ENCODE measurements around the gene RUBCN. TPM values are rescaled to one million over a fixed set of nuclear protein-coding genes. Genes with fewer than 3 reads are reported as not detected.

RUBCN gene
- total and polyA plus RNA-seq, 2 of the 13 experiments (the other 11 are each of a cell fraction or from before 2014, with no cell fraction given), result 5.2 to 8.1 TPM

DNA sequence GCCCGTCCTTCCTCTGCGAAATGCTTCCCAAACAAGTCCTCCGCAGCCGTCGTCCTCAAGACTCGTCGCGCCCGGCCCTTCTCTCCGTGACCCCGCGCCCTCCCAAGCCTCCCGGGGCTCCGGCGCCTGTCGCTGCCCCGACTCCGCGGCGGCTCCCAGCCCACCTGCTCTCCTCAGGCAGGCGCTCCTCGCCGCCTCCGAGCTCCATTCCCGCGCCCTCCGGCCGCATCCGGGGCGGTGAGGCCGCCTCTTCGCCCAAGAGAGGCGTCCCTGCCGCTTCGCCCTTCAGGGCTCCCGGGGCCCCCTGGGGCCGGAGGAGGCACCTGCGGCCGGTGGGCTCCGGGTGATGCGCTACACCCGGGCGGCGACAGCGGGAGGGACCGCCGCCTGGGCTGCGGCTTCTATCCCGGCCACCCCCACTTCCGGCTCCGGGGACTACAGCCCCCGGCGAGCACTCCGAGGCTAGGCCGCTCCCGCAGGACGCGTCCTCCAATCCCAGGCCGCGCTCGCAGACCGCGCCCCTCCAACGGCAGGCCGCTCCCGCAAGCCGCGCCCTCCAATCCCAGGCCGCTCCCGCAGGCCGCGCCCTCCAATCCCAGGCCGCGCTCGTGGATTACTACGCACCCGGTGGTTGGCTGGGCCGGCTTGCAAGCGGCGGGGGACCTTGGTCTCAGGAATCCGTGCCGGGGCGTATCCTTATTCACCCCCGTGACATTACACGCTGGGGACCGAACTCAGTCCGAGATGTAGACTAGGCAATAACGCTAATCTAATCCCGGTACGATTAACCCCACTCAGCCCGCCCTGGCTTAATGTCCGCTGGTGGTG is at the start of gene RUBCN (continued):
- TF ChIP-seq, protein P1, sequence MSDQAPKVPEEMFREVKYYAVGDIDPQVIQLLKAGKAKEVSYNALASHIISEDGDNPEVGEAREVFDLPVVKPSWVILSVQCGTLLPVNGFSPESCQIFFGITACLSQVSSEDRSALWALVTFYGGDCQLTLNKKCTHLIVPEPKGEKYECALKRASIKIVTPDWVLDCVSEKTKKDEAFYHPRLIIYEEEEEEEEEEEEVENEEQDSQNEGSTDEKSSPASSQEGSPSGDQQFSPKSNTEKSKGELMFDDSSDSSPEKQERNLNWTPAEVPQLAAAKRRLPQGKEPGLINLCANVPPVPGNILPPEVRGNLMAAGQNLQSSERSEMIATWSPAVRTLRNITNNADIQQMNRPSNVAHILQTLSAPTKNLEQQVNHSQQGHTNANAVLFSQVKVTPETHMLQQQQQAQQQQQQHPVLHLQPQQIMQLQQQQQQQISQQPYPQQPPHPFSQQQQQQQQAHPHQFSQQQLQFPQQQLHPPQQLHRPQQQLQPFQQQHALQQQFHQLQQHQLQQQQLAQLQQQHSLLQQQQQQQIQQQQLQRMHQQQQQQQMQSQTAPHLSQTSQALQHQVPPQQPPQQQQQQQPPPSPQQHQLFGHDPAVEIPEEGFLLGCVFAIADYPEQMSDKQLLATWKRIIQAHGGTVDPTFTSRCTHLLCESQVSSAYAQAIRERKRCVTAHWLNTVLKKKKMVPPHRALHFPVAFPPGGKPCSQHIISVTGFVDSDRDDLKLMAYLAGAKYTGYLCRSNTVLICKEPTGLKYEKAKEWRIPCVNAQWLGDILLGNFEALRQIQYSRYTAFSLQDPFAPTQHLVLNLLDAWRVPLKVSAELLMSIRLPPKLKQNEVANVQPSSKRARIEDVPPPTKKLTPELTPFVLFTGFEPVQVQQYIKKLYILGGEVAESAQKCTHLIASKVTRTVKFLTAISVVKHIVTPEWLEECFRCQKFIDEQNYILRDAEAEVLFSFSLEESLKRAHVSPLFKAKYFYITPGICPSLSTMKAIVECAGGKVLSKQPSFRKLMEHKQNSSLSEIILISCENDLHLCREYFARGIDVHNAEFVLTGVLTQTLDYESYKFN (CRISPR knock-in tag; conservative IDR thresholded peaks at IDR 0.05), result 0 out of 2 replicates have a peak, but pooled peaks have one; percentile 26
- TF ChIP-seq, protein P2, sequence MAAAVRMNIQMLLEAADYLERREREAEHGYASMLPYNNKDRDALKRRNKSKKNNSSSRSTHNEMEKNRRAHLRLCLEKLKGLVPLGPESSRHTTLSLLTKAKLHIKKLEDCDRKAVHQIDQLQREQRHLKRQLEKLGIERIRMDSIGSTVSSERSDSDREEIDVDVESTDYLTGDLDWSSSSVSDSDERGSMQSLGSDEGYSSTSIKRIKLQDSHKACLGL (CRISPR knock-in tag; IDR thresholded peaks at IDR 0.05), result no peak
- TF ChIP-seq KLF13 (CRISPR knock-in tag; IDR thresholded peaks at IDR 0.05) (no peak), HDAC1 (CRISPR knock-in tag; IDR thresholded peaks at IDR 0.05) (peak; percentile 29; the same call in 1 of the 2 replicates), SATB2 (CRISPR knock-in tag; IDR thresholded peaks at IDR 0.05) (no peak), GABPA (IDR thresholded peaks at IDR 0.05; ENCODE audit: low read depth, low read length) (peak; percentile 71), GABPA (CRISPR knock-in tag; IDR thresholded peaks at IDR 0.05; ENCODE audit: low read depth) (peak; percentile 78), ZFP90 (CRISPR knock-in tag; IDR thresholded peaks at IDR 0.05; ENCODE audit: borderline replicate concordance) (no peak), IRF2 (CRISPR knock-in tag; IDR thresholded peaks at IDR 0.05) (peak; percentile 28; the same call in 1 of the 2 replicates), REL (CRISPR knock-in tag; conservative IDR thresholded peaks at IDR 0.05) (peak; percentile 52; the same call in 1 of the 2 replicates), ZNF335 (CRISPR knock-in tag; IDR thresholded peaks at IDR 0.05) (peak; percentile 56; the same call in 1 of the 2 replicates), ZNF550 (CRISPR knock-in tag; IDR thresholded peaks at IDR 0.05; ENCODE audit: borderline replicate concordance) (no peak), SMAD3 (CRISPR knock-in tag; IDR thresholded peaks at IDR 0.05) (peak; percentile 18; the same call in 1 of the 2 replicates), TAF1 (CRISPR knock-in tag; IDR thresholded peaks at IDR 0.05) (peak; percentile 65; the same call in 1 of the 2 replicates), FOXA1 (IDR thresholded peaks at IDR 0.05) (no peak), FOXA1 (CRISPR knock-in tag; IDR thresholded peaks at IDR 0.05) (no peak), ZNF670 (CRISPR knock-in tag; IDR thresholded peaks at IDR 0.05; ENCODE audit: borderline replicate concordance) (no peak; the same call in 1 of the 2 replicates), SAP130 (CRISPR knock-in tag; IDR thresholded peaks at IDR 0.05; ENCODE audit: low read depth) (peak; percentile 70), ZNF251 (CRISPR knock-in tag; IDR thresholded peaks at IDR 0.05) (no peak), NFATC3 (CRISPR knock-in tag; IDR thresholded peaks at IDR 0.05) (no peak), RBM39 (IDR thresholded peaks at IDR 0.05; ENCODE audit: low read depth, low read length, poor library complexity, severe bottlenecking) (no peak), RFX3 (CRISPR knock-in tag; IDR thresholded peaks at IDR 0.05) (no peak), PAX8 (CRISPR knock-in tag; IDR thresholded peaks at IDR 0.05; ENCODE audit: borderline replicate concordance) (no peak), ZNF282 (IDR thresholded peaks at IDR 0.05; ENCODE audit: partially characterized antibody) (no peak)
- TF ChIP-seq, protein P3, sequence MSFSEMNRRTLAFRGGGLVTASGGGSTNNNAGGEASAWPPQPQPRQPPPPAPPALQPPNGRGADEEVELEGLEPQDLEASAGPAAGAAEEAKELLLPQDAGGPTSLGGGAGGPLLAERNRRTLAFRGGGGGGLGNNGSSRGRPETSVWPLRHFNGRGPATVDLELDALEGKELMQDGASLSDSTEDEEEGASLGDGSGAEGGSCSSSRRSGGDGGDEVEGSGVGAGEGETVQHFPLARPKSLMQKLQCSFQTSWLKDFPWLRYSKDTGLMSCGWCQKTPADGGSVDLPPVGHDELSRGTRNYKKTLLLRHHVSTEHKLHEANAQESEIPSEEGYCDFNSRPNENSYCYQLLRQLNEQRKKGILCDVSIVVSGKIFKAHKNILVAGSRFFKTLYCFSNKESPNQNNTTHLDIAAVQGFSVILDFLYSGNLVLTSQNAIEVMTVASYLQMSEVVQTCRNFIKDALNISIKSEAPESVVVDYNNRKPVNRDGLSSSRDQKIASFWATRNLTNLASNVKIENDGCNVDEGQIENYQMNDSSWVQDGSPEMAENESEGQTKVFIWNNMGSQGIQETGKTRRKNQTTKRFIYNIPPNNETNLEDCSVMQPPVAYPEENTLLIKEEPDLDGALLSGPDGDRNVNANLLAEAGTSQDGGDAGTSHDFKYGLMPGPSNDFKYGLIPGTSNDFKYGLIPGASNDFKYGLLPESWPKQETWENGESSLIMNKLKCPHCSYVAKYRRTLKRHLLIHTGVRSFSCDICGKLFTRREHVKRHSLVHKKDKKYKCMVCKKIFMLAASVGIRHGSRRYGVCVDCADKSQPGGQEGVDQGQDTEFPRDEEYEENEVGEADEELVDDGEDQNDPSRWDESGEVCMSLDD (CRISPR knock-in tag; IDR thresholded peaks at IDR 0.05; ENCODE audit: borderline replicate concordance), result no peak
